ENCODE data around the gene TPRG1L.
A peak's percentile ranks its signal among the peaks of the same experiment; 100 is the strongest.

TPRG1L gene

DNA sequence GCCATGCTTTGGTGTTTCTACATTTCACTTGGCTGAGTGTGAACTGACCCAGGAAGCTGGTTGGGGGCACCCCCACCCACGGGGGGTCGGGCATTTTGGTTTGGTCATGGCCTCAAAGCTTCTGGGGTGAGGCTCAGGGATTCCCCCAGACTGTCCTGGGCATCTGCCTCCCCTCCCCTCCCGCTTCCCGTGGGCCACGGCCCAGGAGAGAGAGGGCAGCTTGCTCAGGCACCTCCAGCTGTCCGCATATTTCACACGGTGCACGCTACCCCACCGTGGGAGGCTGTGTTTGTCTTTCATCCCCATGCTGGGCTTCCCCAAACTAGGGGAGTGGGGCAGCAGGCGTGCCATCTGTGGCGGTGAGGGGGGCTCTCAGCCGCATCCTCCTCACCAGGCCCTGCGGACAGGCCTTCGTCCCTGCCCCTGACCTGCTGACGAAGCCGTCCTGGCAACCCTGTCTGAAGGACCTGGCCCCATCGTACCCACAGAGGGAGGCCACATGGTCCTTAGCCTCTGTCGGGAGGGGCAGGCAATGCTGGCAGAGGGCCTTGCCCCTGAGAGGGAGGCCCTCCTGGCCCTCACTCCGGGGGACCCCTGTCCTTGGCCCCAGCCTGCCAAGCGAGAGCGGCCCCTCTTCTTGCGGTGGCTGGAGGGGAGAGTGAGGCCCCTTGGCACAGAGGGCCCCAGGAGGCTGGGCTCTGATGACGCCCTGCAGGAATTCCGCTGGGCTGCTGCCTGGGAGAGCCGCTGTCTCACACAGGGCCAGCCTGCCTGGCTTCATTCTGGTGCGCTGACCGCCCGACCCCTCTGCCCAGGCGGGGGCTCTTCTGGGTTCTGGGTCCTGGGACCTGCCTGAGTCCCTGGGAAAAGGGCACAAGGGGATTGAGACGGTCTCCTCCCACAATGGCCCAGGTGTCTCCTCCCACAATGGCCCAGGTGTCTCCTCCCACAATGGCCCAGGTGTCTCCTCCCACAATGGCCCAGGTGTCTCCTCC, 49.6 kb downstream of the TPRG1L start:
- H3K36me3 ChIP-seq (ENCODE audit: control insufficient read depth in 2 of 2, insufficient read depth in 1 of 2, low read length in 2 of 2): no peaks in the 10 kb centered on the region
- H3K4me1 ChIP-seq (ENCODE audit: control insufficient read depth, insufficient read depth, low read length): no peaks in the 10 kb centered on the region
- H3K9me3 ChIP-seq (ENCODE audit: control insufficient read depth, insufficient read depth, low read depth, low read length): no peaks in the 10 kb centered on the region
- H3K4me3 ChIP-seq (ENCODE audit: low read depth, low read length): no peak overlapping the region
- ChIA-PET CTCF (no interaction called here), POLR2A (no interaction called here)
- H3K27ac ChIP-seq (ENCODE audit: extremely low read depth, low read depth, low read length): no peak overlapping the region
- no peak for TF ChIP-seq HOXA7 (CRISPR knock-in tag; IDR thresholded peaks at IDR 0.05; ENCODE audit: borderline replicate concordance)
- TF ChIP-seq TRIM28 (IDR thresholded peaks at IDR 0.05; ENCODE audit: borderline replicate concordance, low read length): no peak
- TF ChIP-seq, protein P1, sequence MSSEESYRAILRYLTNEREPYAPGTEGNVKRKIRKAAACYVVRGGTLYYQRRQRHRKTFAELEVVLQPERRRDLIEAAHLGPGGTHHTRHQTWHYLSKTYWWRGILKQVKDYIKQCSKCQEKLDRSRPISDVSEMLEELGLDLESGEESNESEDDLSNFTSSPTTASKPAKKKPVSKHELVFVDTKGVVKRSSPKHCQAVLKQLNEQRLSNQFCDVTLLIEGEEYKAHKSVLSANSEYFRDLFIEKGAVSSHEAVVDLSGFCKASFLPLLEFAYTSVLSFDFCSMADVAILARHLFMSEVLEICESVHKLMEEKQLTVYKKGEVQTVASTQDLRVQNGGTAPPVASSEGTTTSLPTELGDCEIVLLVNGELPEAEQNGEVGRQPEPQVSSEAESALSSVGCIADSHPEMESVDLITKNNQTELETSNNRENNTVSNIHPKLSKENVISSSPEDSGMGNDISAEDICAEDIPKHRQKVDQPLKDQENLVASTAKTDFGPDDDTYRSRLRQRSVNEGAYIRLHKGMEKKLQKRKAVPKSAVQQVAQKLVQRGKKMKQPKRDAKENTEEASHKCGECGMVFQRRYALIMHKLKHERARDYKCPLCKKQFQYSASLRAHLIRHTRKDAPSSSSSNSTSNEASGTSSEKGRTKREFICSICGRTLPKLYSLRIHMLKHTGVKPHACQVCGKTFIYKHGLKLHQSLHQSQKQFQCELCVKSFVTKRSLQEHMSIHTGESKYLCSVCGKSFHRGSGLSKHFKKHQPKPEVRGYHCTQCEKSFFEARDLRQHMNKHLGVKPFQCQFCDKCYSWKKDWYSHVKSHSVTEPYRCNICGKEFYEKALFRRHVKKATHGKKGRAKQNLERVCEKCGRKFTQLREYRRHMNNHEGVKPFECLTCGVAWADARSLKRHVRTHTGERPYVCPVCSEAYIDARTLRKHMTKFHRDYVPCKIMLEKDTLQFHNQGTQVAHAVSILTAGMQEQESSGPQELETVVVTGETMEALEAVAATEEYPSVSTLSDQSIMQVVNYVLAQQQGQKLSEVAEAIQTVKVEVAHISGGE (tag by site-specific recombination; conservative IDR thresholded peaks at IDR 0.05; ENCODE audit: low read depth): no peak
- TF ChIP-seq EGR2 (tag by site-specific recombination; IDR thresholded peaks at IDR 0.05; ENCODE audit: low read depth): peak; percentile 31; the same call in 1 of the 2 replicates
- no peak for TF ChIP-seq ZNF202 (tag by site-specific recombination; IDR thresholded peaks at IDR 0.05; ENCODE audit: borderline replicate concordance)
- TF ChIP-seq, protein P2, sequence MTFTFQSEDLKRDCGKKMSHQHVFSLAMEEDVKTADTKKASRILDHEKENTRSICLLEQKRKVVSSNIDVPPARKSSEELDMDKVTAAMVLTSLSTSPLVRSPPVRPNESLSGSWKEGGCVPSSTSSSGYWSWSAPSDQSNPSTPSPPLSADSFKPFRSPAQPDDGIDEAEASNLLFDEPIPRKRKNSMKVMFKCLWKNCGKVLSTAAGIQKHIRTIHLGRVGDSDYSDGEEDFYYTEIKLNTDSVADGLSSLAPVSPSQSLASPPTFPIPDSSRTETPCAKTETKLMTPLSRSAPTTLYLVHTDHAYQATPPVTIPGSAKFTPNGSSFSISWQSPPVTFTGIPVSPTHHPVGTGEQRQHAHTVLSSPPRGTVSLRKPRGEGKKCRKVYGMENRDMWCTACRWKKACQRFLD (tag by site-specific recombination; IDR thresholded peaks at IDR 0.05): no peak
- TF ChIP-seq ZNF521 (tag by site-specific recombination; IDR thresholded peaks at IDR 0.05): no peak
- TF ChIP-seq ZNF629 (tag by site-specific recombination; IDR thresholded peaks at IDR 0.05): no peak
- TF ChIP-seq ZNF510 (tag by site-specific recombination; IDR thresholded peaks at IDR 0.05; ENCODE audit: insufficient replicate concordance): no peak
- no peak for TF ChIP-seq INSM2 (tag by site-specific recombination; IDR thresholded peaks at IDR 0.05)
- no peak for TF ChIP-seq ZNF837 (tag by site-specific recombination; IDR thresholded peaks at IDR 0.05)
- TF ChIP-seq GLIS2 (tag by site-specific recombination; IDR thresholded peaks at IDR 0.05): peak; percentile 5; the same call in 1 of the 2 replicates
- TF ChIP-seq ZIC2 (tag by site-specific recombination; IDR thresholded peaks at IDR 0.05): peak; percentile 91
- no peak for TF ChIP-seq ZNF362 (tag by site-specific recombination; IDR thresholded peaks at IDR 0.05)
- TF ChIP-seq ZNF48 (tag by site-specific recombination; IDR thresholded peaks at IDR 0.05): no peak
- no peak for TF ChIP-seq CTCF (tag by site-specific recombination; IDR thresholded peaks at IDR 0.05)
- TF ChIP-seq ZNF132 (tag by site-specific recombination; IDR thresholded peaks at IDR 0.05; ENCODE audit: borderline replicate concordance): no peak
- no peak for TF ChIP-seq ZNF146 (tag by site-specific recombination; IDR thresholded peaks at IDR 0.05)
- peak; percentile 50; the same call in 1 of the 2 replicates for TF ChIP-seq GLIS1 (tag by site-specific recombination; IDR thresholded peaks at IDR 0.05)
- no peak for TF ChIP-seq ZNF747 (tag by site-specific recombination; IDR thresholded peaks at IDR 0.05)
- no peak for TF ChIP-seq ZNF624 (tag by site-specific recombination; IDR thresholded peaks at IDR 0.05)
- TF ChIP-seq, protein P3, sequence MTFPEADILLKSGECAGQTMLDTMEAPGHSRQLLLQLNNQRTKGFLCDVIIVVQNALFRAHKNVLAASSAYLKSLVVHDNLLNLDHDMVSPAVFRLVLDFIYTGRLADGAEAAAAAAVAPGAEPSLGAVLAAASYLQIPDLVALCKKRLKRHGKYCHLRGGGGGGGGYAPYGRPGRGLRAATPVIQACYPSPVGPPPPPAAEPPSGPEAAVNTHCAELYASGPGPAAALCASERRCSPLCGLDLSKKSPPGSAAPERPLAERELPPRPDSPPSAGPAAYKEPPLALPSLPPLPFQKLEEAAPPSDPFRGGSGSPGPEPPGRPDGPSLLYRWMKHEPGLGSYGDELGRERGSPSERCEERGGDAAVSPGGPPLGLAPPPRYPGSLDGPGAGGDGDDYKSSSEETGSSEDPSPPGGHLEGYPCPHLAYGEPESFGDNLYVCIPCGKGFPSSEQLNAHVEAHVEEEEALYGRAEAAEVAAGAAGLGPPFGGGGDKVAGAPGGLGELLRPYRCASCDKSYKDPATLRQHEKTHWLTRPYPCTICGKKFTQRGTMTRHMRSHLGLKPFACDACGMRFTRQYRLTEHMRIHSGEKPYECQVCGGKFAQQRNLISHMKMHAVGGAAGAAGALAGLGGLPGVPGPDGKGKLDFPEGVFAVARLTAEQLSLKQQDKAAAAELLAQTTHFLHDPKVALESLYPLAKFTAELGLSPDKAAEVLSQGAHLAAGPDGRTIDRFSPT (tag by site-specific recombination; IDR thresholded peaks at IDR 0.05): no peak
- TF ChIP-seq ZNF585B (tag by site-specific recombination; IDR thresholded peaks at IDR 0.05): no peak
- TF ChIP-seq ZNF692 (tag by site-specific recombination; IDR thresholded peaks at IDR 0.05): no peak
